Measurements from ENCODE around the gene KRTAP4-12.
"Not testable (repeated sequence)": the region's sequence is repeated elsewhere in the genome, so short reads cannot be mapped to it uniquely, and the experiment has no call there.

DNA sequence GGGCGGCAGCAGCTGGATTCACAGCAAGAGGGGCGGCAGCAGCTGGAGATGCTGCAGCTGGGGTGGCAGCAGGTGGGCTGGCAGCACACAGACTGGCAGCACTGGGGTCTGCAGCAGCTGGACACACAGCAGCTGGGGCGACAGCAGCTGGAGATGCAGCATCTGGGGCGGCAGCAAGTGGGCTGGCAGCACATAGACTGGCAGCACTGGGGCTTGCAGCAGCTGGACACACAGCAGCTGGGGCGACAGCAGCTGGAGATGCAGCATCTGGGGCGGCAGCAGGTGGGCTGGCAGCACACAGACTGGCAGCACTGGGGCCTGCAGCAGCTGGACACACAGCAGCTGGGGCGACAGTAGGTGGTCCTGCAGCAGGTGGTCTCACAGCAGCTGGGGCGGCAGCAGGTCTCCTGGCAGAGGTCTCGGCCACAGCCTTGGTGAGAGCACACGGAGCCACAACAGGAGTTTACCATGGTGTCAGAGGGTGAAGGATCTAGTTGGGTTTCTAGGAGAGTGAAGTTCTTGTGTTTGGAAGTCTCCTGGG lies 6.1 kb downstream of the KRTAP4-12 start, which contains the start of gene KRTAP4-11:
- not testable (repeated sequence) for TF ChIP-seq CTCF, POLR2A, POLR2AphosphoS5 (IDR thresholded peaks at IDR 0.05)
